ENCODE results near the gene SEMA3A.

Gene SEMA3A

GRCh38 chr7:84113906-84114850 lies 80.4 kb downstream of the SEMA3A start:
- no peak for TF ChIP-seq CTCF (IDR thresholded peaks at IDR 0.05; ENCODE audit: insufficient read depth, low read length)
- no peak for TF ChIP-seq REST (IDR thresholded peaks at IDR 0.05; ENCODE audit: insufficient replicate concordance, low read depth)
- no peak for TF ChIP-seq POLR2AphosphoS5 (IDR thresholded peaks at IDR 0.05; ENCODE audit: low read depth)
- TF ChIP-seq GABPA (IDR thresholded peaks at IDR 0.05; ENCODE audit: low read depth), result no peak
- no peak for TF ChIP-seq SPI1 (IDR thresholded peaks at IDR 0.05; ENCODE audit: borderline replicate concordance, low read depth)
- DNase-seq (ENCODE audit: low read depth in 1 of 2, low spot score in 1 of 2), result no peak
- Histone ChIP-seq H3K4me3 (replicated peaks; ENCODE audit: insufficient read depth, low read length) (no peak overlapping the region), H3K27ac (replicated peaks) (no peak overlapping the region), H3K27me3 (ENCODE audit: insufficient read depth, poor library complexity, severe bottlenecking) (no peaks in the 10 kb centered on the region)

- TF ChIP-seq SPI1 (IDR thresholded peaks at IDR 0.05; ENCODE audit: borderline replicate concordance, low read depth), result no peak
- no peak for TF ChIP-seq POLR2AphosphoS5 (IDR thresholded peaks at IDR 0.05; ENCODE audit: low read depth)
- TF ChIP-seq REST (IDR thresholded peaks at IDR 0.05; ENCODE audit: insufficient replicate concordance, low read depth), result no peak
- TF ChIP-seq GABPA (IDR thresholded peaks at IDR 0.05; ENCODE audit: low read depth), result no peak
- TF ChIP-seq CTCF (IDR thresholded peaks at IDR 0.05; ENCODE audit: insufficient read depth, low read length), result no peak
- H3K4me3 ChIP-seq (replicated peaks; ENCODE audit: insufficient read depth, low read length), result no peak overlapping the region
- no peaks in the 10 kb centered on the region for H3K27me3 ChIP-seq (ENCODE audit: insufficient read depth, poor library complexity, severe bottlenecking)
- no peak for DNase-seq (ENCODE audit: low read depth in 1 of 2, low spot score in 1 of 2)
- H3K27ac ChIP-seq (replicated peaks), result no peak overlapping the region
Measured at GRCh38 chr7:84113286-84113685, 81.3 kb downstream of the SEMA3A start.

- H3K27me3 ChIP-seq (ENCODE audit: insufficient read depth, poor library complexity, severe bottlenecking), result no peaks in the 10 kb centered on the region
- DNase-seq (ENCODE audit: low read depth in 1 of 2, low spot score in 1 of 2), result no peak
- H3K27ac ChIP-seq (replicated peaks), result no peak overlapping the region
- no peak for TF ChIP-seq REST (IDR thresholded peaks at IDR 0.05; ENCODE audit: insufficient replicate concordance, low read depth)
- H3K4me3 ChIP-seq (replicated peaks; ENCODE audit: insufficient read depth, low read length), result no peak overlapping the region
Measured at GRCh38 chr7:84112771-84113170, 81.8 kb downstream of the SEMA3A start.
